Measurements from ENCODE around the gene EDN2.

Gene EDN2

GRCh38 chr1:41482001-41482765 is 2.3 kb downstream of the EDN2 start:
- DNase-seq, result peak; percentile 44

- DNase-seq, result no peak
Observed at GRCh38 chr1:41481109-41481775, 3.2 kb downstream of the EDN2 start.

DNA sequence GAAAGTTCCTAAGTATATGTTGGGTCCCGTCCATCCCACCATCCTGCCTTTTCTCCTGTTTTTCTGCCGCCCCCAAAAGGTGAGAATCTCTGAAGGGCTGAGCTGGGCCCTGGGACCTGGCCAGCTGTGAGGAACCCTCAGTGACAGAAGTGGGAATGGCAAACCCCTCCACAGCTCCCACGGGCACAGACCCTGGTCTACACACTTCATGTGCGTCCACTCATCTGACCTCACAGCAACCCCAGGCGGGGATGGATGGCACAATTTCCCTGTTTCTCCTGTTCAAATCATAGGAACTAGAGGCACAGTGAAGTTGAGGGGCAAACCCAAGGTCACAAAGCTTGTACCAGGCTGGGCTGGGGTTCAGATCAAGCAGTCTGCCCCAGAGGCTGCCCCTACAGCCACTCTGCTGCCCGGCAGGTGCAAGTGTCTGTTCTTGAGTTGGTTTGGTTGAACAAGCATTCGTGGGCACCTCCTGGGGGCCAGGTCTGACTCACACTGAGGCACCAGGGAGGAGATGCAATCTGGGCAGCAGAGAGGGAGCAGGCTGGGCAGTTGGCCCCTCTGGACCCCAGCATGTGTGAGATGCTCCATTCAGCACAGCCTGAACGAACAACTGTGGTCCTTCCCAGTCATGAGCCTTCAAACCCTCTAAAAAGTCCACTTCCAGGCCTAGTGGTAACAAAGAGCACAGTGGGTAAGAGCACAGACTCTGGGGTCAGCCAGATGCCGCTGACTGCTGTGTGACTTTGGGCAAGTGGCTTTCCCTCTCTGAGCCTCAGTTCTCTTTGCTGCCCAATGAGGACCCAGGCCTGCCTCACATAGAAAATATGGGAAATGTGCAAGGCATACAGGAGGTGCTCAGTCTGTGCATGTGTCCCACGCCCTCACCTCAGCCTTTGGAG is 4.0 kb downstream of the EDN2 start:
- no peak for DNase-seq

GRCh38 chr1:41479808-41480160 is 4.7 kb downstream of the EDN2 start:
- DNase-seq, result no peak

- DNase-seq, result peak; percentile 17
Observed at GRCh38 chr1:41479000-41479807, 5.3 kb downstream of the EDN2 start.

DNA sequence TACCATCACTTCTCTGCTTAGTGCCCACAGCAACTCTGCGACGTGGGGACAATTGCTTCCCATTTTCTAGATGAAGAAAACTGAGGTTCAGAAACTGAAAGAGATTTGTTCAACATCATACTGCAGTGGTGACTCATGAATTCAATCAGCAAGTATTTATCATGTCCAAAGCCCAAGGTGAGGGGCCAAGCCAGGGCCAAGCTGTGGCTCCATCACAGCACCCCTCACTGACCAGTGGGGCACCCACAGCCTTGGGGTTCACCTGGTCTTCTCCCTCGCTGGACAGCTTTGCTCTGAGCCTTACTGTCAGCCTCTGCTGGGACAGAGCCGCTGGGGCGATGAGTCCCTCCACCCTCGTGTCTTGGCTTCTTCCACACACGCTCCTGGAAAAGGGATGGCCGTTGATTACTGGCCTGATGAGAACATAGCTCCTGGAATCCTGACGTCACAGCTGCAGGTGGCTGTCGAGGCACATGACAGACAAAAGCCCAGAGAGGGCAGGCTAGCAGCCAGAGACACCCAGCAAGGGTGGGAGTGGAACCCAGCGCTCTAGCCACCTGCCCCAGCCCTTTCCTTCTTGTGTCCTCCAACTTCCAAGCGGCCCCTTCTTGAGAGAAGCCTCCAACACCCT is 6.2 kb downstream of the EDN2 start:
- DNase-seq, result no peak

DNA sequence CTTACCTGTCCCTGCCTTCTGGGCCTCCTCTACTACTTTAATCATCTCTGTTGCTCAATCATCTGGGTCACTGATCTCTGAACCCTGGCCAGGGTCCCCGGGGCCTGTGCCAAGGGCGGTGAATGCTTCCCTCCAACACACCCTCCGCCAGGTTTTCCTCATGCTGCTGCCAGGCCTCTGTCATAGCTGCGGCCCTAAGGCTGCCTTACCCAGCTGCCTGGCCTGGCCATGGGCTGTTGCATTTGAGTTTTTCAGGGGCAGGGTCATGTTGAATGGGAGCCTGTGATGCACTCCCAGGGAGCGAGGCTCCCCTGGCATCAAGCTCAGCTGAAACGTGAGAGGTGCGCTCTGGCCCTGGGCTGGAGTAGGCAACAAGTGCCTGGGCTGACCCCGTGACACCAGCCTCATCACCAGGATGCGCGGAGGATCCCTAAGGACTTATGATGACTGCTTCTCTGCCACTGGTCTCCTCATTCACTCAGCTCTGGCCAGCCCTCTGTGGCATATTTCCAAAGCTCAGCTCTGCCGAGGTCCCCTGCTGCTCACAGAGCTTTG is 7.6 kb downstream of the EDN2 start:
- peak; percentile 33 for DNase-seq

- DNase-seq, result no peak
Observed at GRCh38 chr1:41475859-41476567, 8.5 kb downstream of the EDN2 start.

DNA sequence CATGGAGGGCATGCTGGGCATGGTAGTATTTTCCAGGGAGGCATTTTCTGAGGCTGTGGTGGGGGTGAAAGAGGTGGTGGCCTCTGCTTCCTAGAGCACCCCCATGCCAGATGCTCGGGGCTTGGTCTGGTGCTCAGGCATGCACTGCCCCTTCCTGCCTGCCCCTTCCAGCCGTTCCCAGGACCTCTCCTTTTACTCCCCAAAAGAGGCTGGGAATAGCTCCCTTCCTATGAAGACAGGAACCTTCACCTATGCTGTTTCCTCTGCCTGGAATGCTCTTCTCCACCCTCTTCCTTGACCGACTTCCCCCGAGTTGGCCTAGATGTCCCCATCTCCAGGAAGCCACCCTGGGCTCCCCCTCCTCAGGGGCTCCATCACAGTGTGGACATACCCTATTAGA is 9.1 kb downstream of the EDN2 start:
- DNase-seq, result no peak

GRCh38 chr1:41474490-41475271 is 9.8 kb downstream of the EDN2 start:
- DNase-seq, result peak; percentile 53

GRCh38 chr1:41473738-41474362 is 10.6 kb downstream of the EDN2 start:
- DNase-seq, result no peak

- DNase-seq, result no peak
Observed at GRCh38 chr1:41471658-41472057, 12.8 kb downstream of the EDN2 start.

- no peak for DNase-seq
Observed at GRCh38 chr1:41469706-41470105, 14.8 kb downstream of the EDN2 start.

- no peak for DNase-seq
Observed at GRCh38 chr1:41468122-41468762, 16.2 kb downstream of the EDN2 start.

- DNase-seq, result no peak
Observed at GRCh38 chr1:41467673-41468072, 16.8 kb downstream of the EDN2 start.

DNA sequence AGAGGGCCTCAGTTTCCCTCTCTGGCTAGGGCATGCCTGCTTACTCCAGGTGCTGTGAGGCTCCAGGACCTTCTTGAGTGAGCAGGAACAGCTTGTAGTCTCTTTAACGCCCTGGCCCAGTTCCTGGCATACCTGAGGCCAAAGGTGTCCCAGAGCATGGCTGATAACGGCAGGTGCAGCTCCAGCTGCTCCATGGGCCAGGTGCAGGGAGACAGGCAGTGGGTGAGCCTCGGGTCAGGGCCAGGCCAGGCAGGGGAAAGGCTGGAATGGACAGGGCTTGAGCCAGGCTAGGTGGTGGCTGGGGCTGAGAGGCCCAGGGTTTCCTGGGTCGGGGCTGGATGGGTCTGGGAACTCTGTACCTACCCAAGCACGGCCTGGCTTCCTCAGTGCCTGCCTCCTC is 18.3 kb downstream of the EDN2 start:
- DNase-seq, result no peak

DNA sequence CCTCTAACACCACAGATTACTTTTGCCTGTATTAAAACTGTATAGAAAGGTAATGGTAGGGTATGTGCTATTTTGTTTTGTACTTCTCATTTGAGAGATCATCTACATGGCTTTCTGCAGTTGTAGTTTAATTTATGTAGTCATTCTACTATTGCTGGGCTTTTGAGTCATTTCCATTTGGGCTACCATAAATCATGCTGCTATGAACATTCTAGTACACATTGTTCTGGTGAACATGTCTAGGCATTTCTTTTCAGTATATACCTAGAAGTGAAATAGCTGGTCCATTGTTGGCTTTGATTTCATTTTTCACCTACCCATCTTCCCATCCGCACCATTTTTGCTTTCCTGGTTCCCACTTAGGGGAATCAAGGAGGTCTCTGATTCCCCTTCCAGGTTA is 18.7 kb downstream of the EDN2 start:
- no peak for DNase-seq

DNA sequence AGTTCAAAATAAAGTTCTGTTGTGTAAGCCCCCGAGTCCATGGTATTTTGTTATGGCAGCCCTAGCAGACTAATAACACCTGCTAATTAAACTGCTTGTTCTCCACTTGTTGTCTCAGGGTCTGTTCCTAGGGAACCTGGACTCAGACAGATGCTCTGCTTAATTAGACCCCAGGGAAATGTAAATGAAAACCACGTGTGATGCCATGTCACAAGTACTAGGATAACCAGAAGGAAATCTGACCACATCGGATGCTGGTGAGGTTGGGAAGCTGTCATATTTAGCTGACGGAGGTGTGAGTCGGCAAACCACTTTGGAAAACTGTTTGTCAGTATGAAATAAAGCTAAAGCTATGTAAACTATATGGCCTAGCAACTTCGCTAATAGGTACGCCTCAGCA is 19.6 kb downstream of the EDN2 start:
- peak; percentile 24 for DNase-seq

GRCh38 chr1:41463516-41463915 is 21.0 kb downstream of the EDN2 start:
- no peak for DNase-seq

DNA sequence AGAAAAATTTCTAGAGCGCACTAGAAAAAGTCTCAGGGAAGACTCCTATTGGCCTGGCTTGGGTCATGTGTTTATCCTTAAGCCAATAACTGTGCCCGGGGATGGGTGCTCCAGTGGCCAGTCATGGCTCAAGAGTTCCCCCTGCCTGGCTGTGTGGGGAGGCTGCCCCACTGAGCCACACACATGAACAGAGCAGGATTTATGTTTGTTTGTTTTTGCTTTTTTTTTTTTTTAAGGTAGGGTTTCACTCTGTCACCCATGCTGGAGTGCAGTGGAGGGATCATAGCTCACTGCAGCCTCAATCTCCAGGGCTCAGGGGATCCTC is 21.8 kb downstream of the EDN2 start:
- no peak for DNase-seq

Data from NCI-H1092 treated with DMSO at 0.1 percent for 48 hours (cell line).